NOMO-1 treated with DMSO at 0.1 percent for 48 hours (cell line): ENCODE measurements around the gene PHTF2.
A peak's percentile ranks its signal among the peaks of the same experiment; 100 is the strongest.
"Not testable (repeated sequence)": the region's sequence is repeated elsewhere in the genome, so short reads cannot be mapped to it uniquely, and the experiment has no call there.

ENCODE experiments used
- DNase-seq: peaks from one replicate; lab custom pipeline; 2025; ENCODE audit not compliant: unreplicated experiment; lab: John Stamatoyannopoulos, UW

PHTF2 gene

DNA sequence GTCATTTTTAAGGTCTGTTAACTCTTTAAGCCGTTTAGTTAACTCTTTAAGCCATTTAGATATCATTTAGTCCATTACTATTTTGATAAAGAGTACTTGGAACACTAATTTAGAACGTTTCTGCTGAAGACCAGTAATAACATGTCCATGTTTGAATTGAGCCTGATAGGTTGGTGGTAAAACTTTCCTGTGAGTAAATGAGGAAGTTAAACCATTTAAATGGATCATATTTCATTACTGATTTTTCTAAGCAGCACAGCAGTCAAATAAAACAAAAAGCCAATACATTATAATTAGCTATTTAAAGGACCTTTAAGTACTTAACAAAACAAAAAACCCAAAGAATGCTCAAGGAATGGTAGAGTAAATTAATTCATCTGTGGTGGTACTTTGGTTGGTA, 29.4 kb downstream of the PHTF2 start:
- peak; percentile 81 for DNase-seq

DNA sequence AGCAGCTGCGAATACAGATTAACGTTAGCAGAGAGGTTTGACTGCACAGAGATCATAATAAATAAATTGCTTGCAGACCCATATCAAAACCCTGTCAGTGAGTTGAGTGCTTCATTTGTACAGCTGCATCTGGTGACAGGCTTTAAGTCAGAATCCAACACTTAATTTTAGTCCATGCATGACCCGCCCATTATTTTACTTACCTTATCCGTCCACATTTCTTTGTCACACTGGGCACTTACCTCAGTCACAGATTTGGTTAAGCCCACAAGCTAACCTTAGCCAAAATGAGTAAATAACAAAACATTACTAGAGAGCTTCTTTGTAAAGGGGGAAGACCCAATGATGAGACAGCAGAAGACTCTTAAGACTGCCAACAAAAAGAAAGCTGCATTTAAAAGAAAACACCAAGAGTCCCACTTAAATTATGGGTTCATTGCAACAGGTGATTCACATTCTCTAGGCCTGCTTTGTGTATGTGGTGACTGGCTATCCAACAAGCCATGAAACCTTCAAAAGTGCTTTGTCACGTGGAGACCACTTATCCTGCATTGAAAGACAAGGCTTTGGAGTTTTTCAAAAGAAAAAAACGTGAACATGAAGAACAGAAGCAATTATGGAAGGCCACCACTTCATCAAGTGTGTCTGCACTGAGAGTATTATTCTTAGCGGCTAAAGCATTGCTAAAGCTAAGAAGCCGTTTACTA, 32.2 kb downstream of the PHTF2 start:
- no peak for DNase-seq

DNA sequence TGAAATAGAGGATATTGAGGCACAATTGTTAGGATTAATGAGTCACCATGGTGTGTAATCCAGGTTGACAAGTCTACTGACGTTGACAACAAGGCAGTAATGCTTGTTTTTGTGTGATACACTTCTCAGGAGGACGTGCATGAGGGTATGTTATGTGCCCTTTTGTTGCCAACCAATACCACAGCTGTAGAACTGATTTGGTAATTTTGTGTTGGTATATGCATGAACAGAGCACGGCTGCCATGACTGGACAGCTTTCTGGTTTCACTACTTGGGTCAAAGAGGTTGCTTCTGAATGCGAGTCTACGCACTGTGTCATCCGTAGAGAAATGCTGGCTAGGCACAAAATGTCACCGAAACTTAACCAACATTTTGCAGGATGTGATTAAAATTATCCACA, 32.9 kb downstream of the PHTF2 start:
- DNase-seq, result no peak

DNA sequence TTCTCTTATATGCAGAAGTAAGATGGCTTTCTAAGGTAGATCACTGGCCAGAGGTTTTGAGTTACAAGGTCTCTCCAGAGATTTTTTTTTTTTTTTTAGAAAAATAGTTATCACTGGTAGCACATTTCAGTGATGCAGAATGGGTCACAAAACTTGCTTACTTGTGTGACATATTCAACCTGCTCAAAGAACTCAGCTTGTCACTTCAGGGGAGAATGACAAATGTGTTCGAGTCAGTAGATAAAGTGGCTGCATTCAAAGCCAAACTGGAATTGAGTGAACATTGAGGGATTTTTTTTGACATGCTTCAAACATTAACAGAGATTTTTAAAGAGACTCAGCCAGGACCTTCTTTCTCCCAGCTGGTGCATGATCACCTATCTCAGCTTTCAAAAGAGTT, 33.4 kb downstream of the PHTF2 start:
- no peak for DNase-seq

DNA sequence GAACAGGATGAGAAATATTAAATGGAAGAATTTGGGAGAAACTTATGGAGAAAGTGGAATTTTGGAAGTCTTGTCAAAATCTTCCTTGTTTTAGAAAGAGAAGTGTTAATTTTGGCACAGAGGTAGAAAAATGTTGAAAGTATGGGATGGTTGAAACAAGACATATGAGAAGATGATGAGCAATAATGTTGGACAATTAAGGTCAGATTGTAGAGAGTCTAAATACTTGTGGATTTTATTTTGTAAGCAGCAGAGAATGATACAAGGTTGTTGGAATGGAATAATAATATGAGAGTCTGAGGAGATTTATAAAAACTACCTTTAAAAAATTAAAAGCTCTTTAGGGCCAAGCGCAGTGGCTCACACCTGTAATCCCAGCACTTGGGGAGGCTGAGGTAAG, 34.6 kb downstream of the PHTF2 start:
- no peak for DNase-seq

DNA sequence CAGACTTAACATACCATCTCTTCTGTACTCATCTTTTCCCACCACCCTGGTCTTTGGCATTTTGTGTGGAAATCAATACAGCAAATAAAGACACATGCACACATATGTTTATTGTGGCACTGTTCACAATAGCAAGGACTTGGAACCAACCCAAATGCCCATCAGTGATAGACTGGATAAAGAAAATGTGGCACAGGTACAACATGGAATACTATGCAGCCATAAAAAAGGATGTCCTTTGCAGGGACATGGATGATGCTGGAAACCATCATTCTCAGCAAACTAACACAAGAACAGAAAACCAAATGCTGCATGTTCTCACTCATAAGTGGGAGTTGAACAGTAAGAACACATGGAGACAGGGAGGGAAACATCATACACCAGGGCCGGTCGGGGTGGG, 37.9 kb downstream of the PHTF2 start:
- DNase-seq, result not testable (repeated sequence)

DNA sequence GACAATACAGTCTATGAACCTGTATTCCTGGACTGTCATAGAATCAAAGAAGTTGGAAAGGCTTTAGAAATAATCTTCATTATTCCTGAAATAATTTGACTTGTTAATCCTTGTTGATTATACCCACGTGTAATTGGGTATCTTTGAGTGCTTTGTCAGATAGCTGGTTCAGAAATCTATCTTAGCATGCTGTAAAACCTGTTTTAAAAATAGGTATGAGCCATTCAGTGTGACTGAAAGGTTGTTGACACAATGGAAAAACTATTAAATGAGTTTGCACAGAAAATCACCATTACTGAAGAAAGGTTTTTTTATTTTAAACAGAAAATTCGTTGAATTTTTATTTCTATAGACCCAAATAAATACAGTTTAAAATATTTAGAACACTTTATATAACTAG, 38.7 kb downstream of the PHTF2 start:
- no peak for DNase-seq

DNA sequence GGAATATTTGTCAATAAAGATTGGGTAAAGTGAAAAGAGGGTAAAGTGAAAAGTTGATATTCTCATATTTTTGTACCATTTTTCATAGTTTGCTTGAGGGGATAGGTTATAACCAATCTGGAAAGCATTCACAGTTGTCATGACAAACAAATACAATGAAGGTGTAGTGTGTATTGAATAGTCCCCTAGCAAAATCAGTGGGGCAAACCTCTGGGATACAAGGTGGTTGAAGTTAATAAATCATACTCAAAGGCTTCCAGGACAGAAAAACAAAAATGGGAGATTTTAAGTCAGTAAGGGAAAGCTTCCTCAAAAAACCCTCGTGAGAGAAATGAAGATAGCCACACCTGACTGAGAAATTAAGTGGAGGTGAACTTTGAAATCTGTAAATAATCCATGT, 39.4 kb downstream of the PHTF2 start:
- DNase-seq, result no peak

DNA sequence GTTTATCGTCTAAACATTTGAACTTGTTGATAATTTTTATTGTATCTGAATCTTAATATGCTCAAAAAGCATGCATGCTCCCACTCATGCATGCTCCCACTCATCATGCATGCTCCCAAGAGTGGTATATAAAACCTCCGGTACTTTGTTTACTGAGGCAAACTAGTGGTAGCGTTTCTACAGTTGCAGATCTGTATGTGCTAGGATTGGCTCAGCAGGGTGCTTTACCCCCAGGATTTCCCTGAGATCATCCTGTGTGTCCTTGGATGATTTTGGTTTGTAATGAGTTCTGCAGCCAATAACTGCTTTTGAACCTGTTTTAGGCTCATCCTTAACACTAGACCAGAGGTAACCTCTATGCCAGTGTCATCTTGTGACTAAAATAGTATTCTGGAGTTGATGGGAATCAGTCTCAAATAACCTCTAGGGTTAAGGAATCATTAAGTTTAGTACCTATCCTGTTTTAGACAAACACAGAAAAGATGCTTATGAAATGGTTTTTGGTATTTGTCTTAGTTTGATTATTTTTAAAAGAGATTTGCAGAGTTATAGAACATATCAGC, 40.4 kb downstream of the PHTF2 start:
- DNase-seq, result no peak

DNA sequence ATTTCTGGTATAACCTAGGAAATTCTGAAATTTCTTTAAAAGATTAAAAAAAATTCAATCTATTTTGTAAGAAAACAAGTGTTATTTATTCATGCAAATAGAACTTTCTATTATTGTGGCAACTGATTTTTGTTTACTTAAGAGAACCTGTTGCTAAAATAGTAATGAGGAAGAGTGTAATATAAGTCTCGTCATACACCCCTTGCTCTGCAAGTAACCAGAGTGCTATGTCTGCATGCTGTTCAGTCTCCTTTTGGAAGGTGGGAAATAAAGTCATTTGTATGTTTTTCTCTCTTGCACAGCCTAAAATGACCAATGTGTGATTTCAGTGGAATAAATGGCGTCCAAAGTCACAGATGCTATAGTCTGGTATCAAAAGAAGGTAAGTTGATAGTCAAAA, 41.3 kb downstream of the PHTF2 start:
- DNase-seq, result no peak

DNA sequence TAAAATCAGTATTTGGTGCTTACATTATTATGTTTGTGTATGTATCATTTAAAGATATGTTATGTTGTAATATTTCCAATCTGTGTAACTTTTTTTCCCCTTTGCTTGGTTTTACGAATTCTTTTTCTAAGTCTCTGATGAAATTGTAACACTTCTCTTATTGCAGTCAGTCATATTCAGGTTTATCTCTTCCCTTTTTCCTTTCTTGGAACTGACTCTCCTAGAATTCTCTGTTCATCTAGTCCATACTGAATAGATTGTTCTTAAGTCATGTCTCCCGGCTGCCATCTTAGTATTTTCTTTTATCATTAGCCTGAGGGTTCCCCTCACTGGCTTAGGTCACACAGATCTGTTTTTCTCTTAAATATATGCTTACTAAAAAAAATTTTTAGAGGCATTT, 44.6 kb downstream of the PHTF2 start:
- no peak for DNase-seq

DNA sequence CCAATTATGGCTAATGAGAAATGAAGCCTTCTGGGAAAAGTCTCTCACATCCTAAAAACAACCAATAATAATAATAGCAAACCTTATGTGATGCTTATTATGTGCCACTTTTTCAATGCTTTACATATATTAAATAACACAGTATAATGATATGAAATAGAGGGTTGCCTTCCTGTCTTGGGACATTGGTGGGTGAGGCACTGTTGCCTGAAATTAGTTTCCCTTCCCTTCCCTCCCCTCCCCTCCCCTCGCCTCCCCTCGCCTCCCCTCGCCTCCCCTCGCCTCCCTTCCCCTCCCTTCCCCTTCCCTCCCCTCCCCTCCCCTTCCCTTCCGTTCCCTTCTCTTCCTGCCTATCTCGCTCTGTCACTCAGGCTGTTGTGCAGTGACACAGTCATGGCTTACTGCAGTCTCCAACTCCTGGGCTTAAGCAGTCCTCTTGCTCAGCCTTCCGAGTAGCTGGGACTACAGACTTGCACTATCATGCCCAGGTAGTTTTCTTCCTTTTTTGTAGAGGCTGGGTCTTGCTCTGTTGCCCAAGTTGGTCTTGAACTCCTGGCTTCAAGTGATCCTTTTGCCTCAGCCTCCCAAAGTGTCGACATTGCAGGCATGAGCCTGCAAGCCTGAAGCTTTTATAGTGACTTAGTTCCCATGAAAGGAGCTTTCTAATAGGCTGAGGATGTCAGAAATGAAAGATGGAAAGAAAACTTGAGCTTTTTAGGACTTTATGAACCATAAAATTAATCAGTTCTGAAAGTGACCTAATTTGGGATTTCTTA, 47.9 kb downstream of the PHTF2 start:
- no peak for DNase-seq

DNA sequence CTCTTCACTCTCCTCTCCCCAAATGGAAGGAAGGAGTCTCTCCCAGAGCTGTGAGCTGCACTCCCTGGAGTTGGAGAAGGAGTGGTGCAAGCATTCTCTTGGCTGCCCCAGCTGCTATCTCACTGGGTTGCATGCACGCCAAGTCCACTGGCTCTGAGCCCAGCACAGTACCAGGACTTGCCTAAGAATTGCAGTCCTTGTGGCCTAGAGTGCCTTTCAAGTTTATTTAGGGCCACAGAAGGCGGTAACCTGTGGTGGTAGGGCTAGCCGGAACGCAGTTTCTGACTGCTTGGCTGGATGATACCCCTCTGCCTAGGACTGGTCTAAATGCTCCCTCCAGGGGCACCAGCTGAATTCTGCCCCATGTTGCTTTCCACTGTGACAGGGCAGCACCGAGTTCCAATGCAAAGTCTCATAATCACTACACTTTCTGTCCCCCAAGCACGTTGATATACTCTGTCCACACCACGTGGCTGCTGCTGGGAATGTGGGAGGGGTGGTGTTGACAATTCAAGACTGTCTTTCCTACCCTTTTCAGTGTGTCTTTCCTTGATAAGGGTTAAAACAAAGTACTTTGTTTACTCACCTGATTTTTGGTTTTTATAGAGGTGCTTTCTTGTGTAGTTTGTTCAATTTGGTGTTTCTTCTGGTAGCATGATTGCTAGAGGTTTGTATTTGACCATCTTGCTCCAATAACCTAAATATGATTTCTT, 57.0 kb downstream of the PHTF2 start:
- no peak for DNase-seq

DNA sequence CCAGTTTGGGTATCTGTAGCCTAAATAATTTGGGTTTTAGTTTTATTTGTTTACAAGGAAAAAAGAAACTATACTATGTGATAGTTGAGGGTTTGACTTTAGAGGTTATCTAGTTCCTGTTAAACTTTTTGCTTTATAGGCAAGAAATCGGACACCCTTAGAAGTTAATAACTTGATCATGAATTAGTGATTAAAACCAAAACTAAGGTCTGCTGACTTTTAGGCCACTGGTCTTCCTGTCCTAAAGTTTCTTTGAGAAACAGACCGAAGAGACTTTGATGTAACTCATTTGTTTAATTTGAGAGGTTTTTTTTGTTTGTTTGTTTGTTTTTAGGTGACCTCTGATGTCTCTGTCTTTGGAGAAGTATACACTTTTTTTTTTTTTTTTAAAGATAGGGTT, 59.7 kb downstream of the PHTF2 start:
- DNase-seq, result no peak

DNA sequence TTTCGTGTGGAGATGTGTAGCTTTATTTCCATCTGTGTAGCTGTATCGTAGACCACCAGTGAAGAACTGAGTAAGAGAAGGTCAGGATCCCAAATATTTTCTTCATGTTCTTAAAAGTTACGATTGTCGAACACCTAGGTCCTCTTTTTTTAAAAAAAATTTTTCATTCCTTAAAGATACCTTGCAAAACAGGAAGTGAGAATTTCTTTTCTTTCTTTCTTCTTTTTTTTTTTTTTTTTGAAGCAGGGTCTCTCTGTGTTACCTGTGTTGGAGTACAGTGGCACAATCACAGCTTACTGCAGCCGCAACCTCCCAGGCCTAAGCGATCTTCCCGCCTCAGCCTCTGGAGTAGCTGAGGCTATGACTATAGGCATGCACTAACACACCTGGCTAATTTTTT, 60.8 kb downstream of the PHTF2 start:
- peak; percentile 55 for DNase-seq

DNA sequence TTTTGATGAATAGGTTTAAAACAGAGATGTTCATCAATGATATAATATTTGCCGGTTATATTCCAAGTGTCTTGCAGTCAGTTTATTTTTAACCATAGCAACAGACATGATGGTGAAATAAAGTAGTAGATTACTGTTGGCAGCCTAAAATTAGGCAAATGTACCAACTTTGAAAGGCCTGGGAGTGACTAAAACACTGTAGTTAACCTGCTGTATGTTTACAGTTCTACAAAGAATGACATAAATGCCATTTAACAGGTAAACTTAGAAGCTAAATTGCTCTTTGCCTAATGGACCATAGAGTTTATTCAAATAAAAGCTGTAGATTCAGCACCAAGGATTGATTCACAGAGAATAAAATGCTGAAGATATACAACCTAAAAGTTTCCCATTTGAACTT, 64.1 kb downstream of the PHTF2 start:
- DNase-seq, result peak; percentile 55

DNA sequence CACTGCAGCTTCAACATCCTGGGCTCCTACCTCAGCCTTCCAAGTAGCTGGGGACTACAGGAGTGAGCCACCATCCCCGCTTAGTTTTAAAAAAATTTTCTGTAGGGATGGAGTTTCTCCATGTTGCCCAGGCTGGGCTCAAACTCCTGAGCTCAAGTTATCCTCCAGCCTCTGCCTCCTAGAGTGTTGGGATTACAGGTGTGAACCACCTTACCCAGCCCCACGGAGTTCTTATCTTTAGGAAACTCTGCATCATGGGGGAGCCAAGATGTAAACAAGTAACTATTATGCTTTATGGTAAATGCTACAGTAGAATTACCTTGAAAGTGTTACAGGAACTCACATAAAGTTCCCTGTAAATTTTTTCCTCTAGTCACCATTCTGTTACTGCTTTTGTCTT, 65.3 kb downstream of the PHTF2 start:
- DNase-seq, result no peak

DNA sequence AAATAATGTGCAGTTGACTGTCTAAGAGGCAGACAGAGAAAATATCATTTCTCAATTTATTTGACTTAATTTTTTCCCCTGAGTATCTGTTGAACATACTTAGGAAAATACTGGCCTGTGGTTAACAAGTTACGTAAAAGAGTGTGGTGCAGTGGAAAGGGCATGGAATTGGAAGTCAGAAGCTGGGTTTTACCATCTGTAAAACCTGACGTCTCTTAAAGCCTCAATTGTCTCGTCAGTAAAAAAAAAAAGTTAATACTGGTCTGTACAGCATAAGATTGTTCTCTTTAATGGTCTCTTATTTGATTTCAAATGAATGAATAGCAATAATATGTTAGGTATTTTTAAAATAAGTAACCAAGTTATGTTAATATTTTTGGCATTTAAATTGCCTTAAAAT, 67.8 kb downstream of the PHTF2 start:
- no peak for DNase-seq

DNA sequence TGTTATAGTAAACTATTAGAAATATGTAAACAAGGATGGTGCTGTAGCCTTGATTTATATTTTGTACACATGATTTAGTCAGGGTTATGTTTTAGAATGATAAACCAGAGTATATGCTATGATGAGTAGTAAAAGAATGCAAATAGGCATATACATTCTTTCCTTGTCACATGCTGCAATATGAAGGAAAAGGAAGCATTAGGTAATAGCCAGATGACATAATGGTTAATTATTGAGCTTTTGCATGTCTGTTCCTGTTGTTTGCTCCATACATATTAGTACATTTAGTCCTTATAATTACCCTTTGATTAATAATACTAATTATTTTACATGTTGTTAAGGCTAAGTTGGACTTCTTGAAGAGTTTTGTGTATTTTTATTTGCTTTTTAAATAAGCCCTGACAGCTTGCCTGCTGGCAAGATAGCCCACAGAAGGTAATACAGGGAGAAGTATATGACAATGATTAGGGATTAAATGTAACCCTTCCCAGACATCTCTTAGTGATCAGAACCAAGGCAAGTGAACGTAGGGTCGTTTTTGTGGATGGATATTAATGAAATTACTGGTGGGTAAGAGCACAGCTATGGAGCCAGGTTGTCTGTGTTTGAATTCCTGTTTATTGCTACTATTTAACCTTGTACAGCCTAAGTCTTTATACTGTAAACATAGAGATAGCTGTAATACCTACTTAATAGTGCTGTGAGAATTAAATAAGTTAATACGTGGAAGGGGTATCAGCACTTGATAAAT, 68.4 kb downstream of the PHTF2 start:
- DNase-seq, result peak; percentile 76

DNA sequence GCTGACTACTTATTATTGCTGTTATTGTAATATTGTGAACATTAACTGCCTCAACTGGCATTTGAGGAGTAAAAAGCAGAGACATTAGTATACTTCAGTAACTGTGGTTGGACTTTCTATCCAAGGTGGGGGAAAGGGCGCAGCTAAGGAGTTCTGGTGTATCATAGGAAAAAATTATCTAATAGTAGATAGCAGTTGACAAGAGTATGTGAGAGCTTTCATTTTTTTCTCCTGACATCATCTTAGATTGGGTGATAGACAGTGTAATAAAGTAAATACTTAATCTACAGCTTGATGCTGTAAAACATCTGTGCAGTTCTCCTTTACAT, 68.9 kb downstream of the PHTF2 start:
- DNase-seq, result no peak

DNA sequence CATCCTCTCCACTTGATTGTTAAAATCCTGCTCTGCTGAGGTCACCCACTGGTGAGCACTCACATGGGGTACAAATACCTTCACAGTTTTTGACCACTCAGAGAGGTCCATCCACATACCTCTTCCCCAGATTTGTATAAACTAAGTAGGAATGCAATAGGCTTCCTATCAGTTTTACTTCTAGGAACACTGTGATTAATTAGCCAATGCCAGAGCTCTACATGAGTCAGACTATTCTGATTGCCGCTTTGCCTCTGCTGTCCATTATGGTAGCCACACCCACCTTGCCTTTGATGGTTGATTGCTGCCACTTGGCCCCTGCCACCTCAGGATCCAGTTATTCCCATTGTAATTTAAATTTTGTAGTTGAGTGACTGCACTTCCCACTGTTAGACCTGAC, 73.7 kb downstream of the PHTF2 start:
- not testable (repeated sequence) for DNase-seq
